ENCODE data around the gene KCNG3.

GRCh38 chr2:42463570-42463969 is 30.2 kb downstream of the KCNG3 start:
- TF ChIP-seq POLR2A (IDR thresholded peaks at IDR 0.05) (no peak), CTCF (IDR thresholded peaks at IDR 0.05) (no peak)
